GM21390 (cell line): ENCODE data around the gene TBRG4.
"Not testable (repeated sequence)": the region's sequence is repeated elsewhere in the genome, so short reads cannot be mapped to it uniquely, and the experiment has no call there.

Experiments used
- ATAC-seq: cut with Tn5 transposase; IDR thresholded peaks from one replicate; pipeline ENCODE4 v1.9.1; 2021; ENCODE audit not compliant: unreplicated experiment

TBRG4 gene

GRCh38 chr7:45118889-45119331, 7.4 kb upstream of the TBRG4 start:
- ATAC-seq = no peak

DNA sequence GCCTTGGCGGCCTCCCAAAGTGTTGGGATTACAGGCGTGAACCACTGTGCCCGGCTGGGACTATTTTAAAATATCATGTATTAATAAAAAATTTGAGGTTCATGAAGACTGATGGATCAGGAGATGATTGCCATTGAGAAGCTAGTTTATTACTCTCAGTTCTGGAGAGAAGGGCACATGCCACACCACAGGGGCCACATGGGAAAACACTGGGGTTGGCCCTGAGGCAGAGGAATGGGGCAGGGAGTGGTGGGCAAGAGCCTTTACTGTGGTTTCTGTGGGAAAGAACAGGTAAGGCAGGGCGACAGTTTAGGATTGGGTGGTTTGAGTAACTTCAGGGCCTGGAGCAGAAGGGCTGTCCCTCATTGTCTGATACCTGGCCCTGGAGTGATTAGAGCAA, 6.8 kb upstream of the TBRG4 start:
- no peak for ATAC-seq

DNA sequence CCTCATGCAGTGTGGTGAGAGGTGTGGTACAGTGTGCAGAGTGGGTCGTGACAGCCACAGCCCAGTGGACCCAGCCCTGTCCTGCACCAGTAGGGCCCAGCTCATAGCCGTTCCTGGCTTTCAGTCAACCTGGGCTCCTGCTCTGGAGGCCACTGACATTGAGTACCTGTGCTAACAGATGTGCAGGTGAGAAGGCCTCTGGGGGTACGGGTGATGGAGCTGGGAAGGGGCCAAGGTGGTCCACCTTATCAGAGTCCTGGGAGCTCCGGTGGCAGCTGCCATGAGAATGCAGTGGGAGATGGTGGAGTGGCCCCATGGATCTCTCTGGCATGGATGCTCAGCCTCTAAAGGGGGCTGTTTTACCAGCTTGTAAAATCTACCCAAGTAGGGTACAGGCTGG, 6.1 kb upstream of the TBRG4 start:
- no peak for ATAC-seq

GRCh38 chr7:45116048-45116447, 4.6 kb upstream of the TBRG4 start:
- ATAC-seq = no peak

- ATAC-seq = no peak
These were observed 3.4 kb upstream of the TBRG4 start for GRCh38 chr7:45114926-45115325.

DNA sequence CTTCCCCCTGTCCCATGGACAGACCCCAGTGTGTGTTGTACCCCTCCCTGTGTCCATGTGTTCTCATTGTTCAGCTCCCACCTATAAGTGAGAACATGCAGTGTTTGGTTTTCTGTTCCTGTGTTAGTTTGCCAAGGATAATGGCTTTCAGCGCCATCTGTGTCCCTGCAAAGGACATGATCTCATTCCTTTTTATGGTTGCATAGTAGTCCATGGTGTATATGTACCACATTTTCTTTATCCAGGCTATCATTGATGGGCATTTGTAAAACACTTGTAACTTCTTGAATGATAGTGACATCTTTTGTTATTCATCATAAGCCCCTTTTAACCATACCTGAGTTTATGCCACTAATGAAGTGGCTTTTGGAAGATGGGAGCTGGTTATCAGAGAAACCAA, 2.8 kb upstream of the TBRG4 start:
- not testable (repeated sequence) for ATAC-seq

GRCh38 chr7:45112648-45113047, 1.2 kb upstream of the TBRG4 start:
- ATAC-seq = no peak

DNA sequence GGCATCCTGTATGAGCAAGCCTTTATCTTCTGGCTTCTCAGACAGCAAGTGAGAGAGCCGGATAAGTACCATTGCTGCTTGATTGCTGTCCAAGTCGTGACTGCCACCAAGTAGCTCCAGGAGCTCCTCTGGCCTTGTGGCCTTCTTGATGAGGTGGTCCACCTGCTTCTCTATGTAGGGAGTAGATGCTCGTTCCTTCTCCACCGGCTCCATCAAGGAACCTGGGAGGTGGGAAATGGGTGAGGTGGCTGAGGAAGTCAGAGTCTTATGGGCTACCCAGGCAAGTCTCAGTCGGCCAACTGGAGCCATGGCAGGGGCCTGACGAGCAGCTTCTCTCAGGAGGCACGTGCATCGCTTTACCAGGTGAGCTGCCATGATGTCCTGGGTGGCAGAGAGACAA, 2.6 kb downstream of the TBRG4 start:
- no peak for ATAC-seq

- ATAC-seq = no peak
These were observed 4.1 kb downstream of the TBRG4 start for GRCh38 chr7:45107356-45107755.

DNA sequence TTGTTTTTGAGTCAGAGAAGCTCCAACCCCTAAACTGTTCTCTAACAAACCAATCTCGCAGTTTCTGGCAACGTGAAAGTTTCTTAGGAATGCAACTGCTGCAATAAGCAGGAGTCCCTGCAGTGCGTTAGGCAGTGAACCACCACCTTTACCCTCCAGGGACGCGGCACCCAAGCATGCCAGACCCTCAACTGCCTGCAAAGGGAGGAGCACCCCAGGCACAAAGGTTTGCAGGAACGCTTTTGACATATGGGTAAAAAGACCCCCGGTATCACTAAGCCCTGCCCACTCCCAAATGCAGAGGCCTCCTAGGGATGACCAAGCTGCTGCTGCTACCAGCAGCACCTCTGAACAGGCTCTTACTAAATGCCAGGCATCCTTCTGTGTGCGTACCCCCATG, 4.7 kb downstream of the TBRG4 start:
- no peak for ATAC-seq

DNA sequence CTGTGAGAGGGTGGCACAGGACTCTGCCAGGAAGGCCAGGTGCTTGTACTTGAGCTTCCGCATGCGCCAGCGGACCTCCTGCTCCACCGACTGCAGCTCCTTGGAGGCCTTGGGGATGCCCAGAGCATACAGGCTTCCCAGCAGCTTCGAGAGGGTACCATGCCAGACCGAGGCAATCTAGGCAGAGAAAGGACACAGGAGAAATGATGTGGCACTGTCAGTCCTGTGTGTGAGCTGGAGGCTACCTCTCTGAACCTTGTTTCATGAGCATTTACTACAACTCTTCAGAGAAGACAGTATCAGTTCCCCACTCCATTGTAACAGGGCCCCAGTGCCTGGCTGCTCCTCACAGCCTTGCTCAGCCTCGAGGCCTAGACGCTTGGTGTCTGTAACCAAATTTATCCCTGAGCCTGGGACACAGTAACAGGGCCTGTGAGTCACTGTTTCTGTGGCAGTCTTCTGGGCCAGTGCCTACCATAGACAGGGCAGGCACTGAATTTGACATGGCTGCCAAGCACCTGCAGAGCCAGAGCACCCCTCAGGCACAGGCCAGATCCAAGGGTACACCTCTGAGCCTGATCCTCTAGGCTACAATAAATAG, 5.8 kb downstream of the TBRG4 start:
- no peak for ATAC-seq

DNA sequence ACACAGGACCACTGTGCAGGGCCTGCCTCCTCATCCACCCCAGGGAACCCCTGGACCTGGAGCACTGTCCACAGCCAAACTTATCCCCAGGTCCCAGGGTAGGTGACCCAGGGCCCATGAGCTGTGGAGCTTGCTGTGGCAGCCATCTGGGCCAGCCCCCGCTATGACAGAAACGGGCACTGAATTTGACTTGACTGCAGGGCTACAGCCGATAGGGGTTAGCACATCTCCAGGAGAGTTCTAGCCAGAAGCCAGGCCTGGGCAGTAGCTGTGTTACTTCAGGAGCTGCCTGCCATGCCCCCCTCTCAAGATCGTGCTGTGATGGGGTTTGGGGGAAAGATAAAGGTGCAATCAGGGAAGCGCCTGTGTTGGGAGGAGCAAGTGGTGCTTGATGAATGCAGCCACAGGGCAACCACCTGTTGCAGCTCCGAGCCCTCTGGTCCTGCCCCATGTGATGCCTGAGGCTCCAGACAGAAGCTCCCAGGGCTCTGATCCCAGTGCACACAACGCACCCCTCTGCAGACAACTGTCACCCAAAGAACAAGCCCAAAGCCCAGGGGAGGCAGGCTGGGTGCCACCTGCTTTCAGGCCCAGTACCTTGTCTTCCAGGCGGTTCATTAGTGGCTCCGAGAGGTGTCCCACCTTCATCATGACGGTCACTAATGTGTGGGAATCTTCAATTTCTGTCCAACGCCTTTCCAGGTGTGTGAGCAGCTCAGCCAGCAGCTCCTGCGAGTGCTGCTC, 6.5 kb downstream of the TBRG4 start:
- ATAC-seq = no peak

DNA sequence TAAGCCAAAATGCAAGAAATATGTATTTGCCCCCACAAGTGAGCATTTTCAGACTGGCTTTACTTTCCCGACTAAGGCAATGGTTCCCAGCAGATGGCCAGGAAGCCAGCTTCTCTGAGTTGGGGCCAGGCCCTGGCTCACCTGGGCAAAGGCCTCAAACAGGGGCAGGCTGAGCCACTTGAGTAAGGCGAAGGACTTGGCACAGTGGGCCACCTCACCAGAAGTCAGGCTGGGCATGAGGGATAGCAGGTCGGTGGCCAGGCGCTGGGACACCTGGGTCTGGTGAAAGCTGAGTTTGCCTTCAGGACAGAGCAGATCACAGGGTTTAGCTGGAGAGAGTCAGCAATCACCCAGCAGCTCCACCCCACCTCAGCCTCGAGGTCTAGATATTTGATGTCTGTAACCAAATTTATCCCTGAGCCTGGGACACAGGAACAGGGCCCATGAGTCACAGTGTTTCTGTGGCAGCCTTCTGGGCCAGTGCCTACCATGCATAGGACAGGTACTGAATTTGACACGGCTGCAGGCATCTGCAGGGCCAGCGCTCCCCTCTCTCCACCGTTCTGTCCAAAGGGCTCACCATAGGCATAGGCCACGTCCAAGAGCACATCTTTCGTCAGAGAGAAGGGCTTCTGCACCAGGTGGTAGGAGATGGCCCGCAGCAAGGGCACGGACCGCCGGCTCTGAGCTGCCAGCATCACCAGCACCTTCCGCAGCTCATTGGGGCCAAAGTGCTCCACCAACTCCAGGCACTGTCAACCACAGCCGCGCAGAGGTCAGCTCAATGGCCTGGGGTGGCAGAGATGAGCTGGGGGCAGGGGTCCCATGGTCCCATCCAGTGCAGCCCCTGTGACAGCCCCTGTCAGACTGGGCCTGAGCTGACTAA, 7.3 kb downstream of the TBRG4 start:
- ATAC-seq = no peak

DNA sequence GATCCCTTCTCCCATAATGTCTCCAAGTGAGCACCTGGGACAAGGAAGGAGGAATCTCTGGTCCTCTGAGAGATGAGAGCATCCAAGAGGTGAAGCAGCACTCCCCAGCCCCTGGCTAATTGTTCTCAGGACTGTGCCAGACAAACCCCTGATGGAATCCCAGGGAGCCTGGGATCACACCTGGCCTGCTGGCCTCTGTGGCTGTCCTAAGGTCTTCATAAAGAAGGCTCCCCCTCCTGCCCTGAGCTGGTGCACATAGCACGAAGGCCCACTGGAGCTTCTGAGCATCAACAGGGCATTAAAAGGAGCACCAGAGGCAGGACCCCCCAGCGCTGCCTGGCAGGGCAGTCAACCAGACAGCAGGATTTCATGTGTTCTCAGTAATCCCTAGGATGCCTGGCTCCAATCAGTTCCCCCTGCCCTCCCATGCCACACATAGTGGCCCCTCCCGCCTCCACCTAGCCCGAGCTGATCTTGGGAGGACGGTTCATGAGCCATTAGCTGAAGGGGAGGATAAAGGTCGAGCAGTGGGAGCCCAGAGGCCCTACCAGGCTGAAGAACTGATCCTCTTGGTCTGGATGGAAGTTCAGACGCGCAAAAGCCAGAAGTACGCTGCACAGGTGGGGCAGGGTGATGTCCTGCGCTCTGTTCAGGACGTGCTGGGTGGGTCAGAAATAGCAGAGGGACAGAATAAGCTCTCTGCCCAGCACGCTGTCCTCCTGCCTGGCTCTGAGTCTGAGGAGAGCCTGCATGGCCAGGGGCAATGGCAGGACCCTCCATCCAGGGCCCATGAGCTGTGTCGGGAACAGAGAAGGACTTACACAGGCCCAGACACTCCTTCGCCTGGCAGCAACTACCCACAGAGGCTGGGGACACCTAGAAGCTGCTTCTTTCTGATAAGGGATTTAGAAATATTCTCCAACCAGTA, 8.4 kb downstream of the TBRG4 start:
- ATAC-seq = no peak

- no peak for ATAC-seq
These were observed 9.7 kb downstream of the TBRG4 start for GRCh38 chr7:45101748-45102147.

GRCh38 chr7:45100761-45101480, 10.6 kb downstream of the TBRG4 start:
- ATAC-seq = no peak

DNA sequence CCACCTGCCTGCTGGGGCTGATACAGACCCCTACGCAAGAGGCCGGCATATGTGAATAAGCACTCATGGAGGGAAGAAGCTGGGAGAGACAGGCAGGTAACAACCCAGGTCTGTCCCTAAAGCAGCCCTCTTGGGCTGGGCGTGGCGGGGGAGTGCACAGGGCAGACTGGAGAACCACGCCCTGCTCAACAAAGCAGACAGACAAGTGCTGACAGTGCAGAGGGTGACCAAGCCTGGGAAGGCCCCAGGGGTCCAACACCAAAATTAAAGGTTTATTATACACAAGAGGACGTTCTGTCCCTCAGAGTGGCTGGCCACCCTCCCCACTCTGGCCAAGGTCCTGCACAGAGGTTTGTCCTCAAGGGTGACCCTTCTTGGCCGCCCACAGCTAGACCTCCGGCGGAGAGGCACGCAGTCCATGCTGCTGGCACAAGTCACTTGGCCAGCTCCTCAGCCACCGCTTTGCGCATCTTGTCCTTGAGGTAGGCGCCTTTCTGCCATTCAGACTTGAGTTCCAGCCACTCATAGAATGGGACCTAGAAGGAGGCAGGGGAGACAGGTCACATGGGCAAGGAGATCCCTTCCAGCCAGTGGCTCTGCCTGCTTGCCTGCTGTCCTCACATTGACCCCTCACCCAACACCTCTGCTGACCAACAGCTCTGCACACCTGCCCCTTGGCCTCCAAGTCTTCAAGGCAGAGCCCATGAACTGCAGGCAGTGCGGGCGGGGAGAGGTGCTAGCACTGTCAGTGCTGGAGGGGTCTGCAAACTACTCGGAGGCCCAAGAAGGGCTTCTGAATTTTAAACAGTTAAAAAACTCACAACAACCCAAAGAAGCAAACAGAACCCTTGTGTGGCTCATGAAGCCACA, 11.4 kb downstream of the TBRG4 start:
- ATAC-seq = no peak

DNA sequence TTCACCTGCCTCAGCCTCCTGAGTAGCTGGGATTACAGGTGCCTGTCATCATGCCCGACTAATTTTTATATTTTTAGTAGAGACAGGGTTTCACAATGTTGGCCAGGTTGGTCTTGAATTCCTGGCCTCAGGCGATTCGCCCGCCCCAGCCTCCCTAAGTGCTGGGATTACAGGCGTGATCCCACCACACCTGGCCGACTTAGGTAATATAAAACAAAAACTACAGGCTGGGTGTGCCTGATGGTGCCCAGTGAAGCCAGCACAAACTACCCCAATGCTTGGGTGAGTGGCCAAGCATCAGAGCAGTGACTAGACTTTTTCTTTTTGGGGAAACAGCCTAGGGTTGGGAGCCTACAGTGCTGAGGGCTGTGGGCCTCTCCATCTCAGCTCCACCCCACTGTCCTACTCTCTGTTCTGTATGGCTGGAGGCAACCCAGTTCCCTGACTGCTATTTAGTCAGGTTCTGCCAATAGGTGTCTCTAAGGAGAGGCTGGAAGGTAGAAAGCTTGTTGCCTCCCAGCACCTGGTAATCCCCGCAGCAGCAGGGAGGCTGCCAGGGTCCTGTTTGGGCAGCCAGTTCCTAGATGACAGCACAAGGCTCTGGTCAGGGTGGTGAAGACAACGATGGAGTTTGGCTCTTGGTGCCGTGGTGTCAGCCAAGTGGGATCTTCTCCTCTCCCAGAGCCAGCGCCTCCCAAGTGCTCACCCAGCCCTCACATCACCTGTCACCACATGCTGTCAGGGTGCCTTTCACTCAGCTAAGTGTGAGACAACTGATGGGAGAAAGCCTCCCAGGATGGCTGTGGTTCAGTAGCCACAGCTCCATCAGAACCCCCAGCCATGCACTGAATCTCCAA, 12.3 kb downstream of the TBRG4 start:
- ATAC-seq = no peak
